Lower leg skin (tissue), 4 donors: ENCODE measurements around the gene VSIR. TPM values are rescaled to one million over a fixed set of nuclear protein-coding genes. Genes with fewer than 3 reads are reported as not detected.

ENCODE experiments used
- DNase-seq, 2 donors: peaks; one replicate each; pipeline ENCODE4 v3.0.0-alpha.2; 2019; ENCODE audit warnings: low spot score in 2 of 2
- H3K4me3 ChIP-seq: fragments of 200-600 bp; sonication (generic); 2 replicates; pipeline ENCODE4 v1.5.1; 2017; ENCODE audit warnings: mild to moderate bottlenecking, low read depth; ENCODE audit not compliant: poor library complexity, severe bottlenecking
- POLR2A ChIP-seq, 2 donors: fragments of 450-650 bp; IDR thresholded peaks; one replicate each; pipeline ENCODE4 v1.6.1; 2016 to 2017; ENCODE audit warnings: antibody characterized with exemption in 2 of 2, mild to moderate bottlenecking in 1 of 2, moderate library complexity in 1 of 2
- WGBS, 2 donors: methylation state at CpG; one replicate each; pipeline ENCODE4 v1.1.5; 2018; 5-methylcytosine and 5-hydroxymethylcytosine counted together
- intact Hi-C: fragments of 100-400 bp; cut with DNase I; formaldehyde crosslinking; loops from one replicate; pipeline ENCODE4 v1.15.0; 2023; ENCODE audit warnings: low total_unique reads
- total RNA-seq, 4 donors: library from RNA; depleted of rRNA; stranded (reverse); fragments of >200 nt; gene quantifications; one replicate each; pipeline ENCODE4 v1.1.0, GENCODE V29; 2016
- TF ChIP-seq, protein P1 (sequence below), 3 donors: fragments of 450-650 bp; IDR thresholded peaks; one replicate each; pipeline ENCODE4 v1.5.1; 2016; ENCODE audit warnings: antibody characterized with exemption in 3 of 3, mild to moderate bottlenecking in 3 of 3, moderate library complexity in 2 of 3

Gene VSIR
- total RNA-seq = 10 to 100 TPM; 14.5 to 56.5 (median 23.2) TPM

DNA sequence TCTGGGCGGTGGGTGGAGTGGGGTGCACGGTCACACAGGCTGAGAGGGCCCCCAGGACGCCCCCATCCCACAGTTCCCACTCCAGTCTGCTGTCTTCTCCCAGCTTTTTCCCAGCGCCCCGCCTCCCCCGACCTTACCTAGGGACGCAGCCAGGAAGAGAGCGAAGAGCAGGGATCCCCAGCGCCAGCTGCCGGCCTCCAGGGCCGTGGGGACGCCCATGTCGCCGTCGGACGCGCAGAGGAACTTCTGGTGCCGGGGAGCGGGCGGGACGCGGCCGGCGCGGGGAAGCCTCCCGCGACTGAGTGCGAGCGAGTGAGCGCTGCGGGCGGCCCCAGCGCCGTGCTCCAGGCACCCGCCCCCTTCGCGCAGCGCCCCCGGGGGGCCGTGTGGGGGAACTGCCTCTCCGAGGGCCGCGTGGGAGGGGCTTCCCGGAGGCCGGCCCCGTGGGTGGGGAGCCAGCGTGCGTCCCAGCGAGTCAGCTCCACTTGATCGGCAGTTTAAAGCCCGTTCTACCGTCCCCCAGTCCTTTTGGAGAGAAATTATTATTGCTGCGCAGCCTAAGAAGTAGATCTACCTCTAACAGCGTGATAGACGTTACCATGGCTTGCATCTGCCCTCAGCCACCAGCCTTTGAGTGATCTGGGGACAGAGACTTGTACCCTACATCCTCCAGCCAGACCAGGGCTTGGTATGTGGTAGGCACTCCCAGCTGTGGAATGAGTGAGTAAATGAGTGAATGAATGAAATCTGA lies at the start of gene VSIR:
Gene VSIR (minus strand): TSS at position 300 of the 751 bp plus-strand sequence. CDS start 81 bp downstream, at position 219.
- TF ChIP-seq, protein P1, sequence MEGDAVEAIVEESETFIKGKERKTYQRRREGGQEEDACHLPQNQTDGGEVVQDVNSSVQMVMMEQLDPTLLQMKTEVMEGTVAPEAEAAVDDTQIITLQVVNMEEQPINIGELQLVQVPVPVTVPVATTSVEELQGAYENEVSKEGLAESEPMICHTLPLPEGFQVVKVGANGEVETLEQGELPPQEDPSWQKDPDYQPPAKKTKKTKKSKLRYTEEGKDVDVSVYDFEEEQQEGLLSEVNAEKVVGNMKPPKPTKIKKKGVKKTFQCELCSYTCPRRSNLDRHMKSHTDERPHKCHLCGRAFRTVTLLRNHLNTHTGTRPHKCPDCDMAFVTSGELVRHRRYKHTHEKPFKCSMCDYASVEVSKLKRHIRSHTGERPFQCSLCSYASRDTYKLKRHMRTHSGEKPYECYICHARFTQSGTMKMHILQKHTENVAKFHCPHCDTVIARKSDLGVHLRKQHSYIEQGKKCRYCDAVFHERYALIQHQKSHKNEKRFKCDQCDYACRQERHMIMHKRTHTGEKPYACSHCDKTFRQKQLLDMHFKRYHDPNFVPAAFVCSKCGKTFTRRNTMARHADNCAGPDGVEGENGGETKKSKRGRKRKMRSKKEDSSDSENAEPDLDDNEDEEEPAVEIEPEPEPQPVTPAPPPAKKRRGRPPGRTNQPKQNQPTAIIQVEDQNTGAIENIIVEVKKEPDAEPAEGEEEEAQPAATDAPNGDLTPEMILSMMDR (IDR thresholded peaks at IDR 0.05) = no peak
- TF ChIP-seq POLR2A (IDR thresholded peaks at IDR 0.05) = no peak
- peak within 1 kb of the TSS; percentile 61 for H3K4me3 ChIP-seq
- DNase-seq = peak; percentile 86 to 98
- intact Hi-C loops = loop anchor here (10.0 kb wide), 1 partner anchor 49 kb away; no protein-coding TSS in a partner anchor
- WGBS, 2 donors = 0 to 1% methylated on average over 16 to 18 of the region's 55 CpGs

DNA sequence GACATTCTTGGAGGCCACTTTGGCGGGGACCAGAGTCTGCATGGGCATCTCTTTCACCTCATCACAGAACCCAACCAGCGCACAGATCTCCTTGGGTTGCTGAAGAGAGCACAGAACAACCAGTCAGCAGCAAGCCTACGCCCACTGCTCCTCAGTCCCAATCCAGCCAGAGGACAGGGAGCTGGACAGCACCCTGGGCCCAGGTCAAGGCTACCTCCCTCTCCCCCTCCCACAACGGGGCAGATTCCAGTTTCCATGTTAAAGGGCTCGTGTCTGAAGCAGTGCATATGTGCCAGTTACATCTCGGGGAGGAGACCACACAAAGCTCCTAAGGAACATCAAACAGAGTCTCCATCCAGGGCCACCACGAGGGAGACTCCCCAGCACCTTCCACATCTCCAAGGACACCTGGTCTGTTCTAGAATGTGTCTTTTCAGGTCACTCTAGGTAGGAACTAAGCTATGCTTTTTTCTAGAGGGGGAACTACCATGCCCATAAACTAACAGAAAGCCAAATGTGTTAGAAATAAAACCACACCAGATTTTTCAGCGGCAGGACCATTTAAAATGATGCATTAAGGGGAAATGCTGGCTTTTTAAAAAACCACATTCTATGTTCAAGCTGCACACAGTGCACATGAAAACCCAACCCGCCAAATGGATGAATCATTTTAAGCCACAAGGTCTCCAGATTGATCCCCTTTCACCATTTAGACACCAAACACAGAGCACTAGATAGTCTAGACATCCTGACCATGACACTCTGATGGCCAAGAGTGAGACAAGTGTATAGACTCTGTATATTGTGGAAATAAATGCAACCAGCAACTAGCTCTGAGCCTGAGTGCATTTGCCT lies 48.8 kb upstream of the VSIR start:
- 80 to 81% methylated on average over 9 of the region's 9 CpGs for WGBS, 2 donors
- intact Hi-C loops = no loop called here
- H3K4me3 ChIP-seq = no peak overlapping the region
- TF ChIP-seq, protein P1 (IDR thresholded peaks at IDR 0.05) = no peak
- TF ChIP-seq POLR2A (IDR thresholded peaks at IDR 0.05) = no peak
- DNase-seq = no peak

DNA sequence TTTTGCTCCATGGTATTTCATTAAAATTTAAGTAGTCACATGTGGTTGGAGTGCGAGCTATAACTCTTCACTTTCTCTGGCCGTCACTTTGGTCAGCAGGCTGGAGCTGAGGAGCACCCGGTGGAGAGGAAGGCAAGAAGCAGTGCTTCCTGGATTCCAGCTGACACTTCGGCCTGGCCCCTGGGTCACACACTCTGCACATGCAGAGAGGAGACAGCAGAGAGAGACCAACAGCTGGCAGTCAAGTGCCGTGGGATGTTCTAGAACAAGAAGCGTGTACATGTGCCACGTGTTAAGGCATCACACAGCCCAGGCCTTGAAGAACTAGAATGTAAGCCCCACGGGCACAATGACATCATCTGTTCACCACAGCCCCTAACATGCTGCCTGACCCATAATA lies 47.6 kb upstream of the VSIR start:
- 72 to 88% methylated on average over 8 of the region's 8 CpGs for WGBS, 2 donors
- no peak overlapping the region for H3K4me3 ChIP-seq
- TF ChIP-seq, protein P1 (IDR thresholded peaks at IDR 0.05) = no peak
- no peak for TF ChIP-seq POLR2A (IDR thresholded peaks at IDR 0.05)
- no peak for DNase-seq
- intact Hi-C loops = no loop called here

DNA sequence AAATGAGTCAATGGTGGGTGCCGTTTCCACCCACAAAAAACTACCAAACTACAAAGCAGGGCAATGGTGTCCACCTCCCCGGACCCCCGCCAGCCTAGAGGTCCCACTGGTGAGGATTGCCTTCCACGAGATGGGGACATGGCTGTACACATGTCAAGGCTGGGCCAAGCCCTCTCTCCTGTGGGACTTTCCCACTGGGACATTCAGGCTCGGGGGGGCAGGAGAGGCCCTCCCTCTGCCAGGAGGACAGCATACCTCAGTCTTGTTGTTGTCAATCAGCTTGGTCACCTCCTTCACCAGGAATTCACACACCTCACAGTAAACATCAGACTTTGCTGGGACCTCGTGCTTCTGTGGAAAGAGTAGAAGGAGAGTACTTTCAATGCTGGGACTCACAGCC lies 46.7 kb upstream of the VSIR start:
- 78 to 81% methylated on average over 6 of the region's 6 CpGs for WGBS, 2 donors
- no peak for DNase-seq
- TF ChIP-seq, protein P1 (IDR thresholded peaks at IDR 0.05) = no peak
- no peak for TF ChIP-seq POLR2A (IDR thresholded peaks at IDR 0.05)
- intact Hi-C loops = no loop called here
- H3K4me3 ChIP-seq = no peak overlapping the region

DNA sequence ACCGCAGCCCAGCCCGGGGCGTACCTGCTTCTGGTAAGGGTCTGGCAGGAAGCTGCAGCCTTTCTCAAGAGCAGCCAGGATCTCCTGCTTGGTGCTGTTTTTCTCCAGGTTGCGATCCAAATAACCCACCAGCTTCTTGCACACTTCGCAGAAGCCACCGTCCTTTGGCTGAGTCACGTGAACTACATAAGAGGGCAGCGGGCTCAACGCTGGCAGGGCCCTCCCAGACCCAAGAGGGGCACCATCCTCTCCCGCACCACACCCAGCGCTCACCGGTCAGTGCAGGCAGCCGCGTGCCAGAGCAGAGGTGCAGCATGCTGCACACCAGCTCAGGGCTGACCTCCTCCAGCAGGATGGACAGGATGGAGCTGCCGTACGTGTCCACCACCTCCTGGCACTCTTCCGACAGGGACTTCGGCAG lies 46.1 kb upstream of the VSIR start:
- DNase-seq = no peak
- no peak overlapping the region for H3K4me3 ChIP-seq
- WGBS, 2 donors = 86 to 93% methylated on average over 18 of the region's 18 CpGs
- TF ChIP-seq POLR2A (IDR thresholded peaks at IDR 0.05) = no peak
- TF ChIP-seq, protein P1 (IDR thresholded peaks at IDR 0.05) = no peak
- intact Hi-C loops = no loop called here
